GM21619 (cell line): ENCODE data around the gene NPHP4.

Experiments used
- ATAC-seq: cut with Tn5 transposase; IDR thresholded peaks from one replicate; pipeline ENCODE4 v1.9.1; 2021; ENCODE audit not compliant: unreplicated experiment

NPHP4 gene

DNA sequence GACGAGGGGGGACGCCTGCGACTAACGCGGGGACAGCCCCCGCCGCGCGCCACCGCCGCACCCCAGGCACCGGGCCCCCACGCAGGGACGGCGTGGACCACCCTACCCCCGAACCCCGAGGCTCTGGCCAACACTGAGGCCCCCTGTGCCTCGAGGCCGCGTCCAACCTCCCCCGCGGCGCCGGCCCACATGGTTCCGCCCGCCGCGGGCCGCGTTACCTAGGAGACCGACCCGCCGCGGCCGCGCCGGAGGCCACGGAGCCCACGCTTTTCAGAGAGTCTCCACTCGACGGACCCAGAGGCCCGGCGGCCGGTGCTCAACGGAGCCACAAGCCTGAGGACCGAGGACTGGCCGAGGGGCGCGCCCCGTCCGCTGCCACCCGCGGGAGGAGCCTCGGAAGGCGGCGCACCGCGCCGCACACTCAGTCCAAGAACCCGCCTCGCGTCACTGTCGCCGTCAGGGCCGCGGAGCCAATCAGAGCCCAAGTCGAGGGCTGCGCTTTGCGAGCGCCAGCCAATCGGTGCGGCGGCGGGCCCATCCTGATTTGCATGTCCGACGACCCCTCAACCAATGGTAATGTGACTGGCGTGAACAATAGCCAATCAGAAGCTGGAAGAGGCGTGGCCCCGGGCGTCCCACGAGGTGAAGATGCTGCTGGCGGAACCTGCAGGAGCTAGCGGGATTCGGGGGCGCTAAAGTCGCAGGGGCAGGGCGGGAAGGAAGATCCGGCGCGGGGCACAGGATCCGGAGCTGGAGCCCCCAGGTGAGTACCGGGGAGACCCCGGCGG is at the start of gene NPHP4:
Gene NPHP4 (minus strand): TSS at position 400 of the 788 bp plus-strand sequence. CDS start 6,136 bp downstream, outside the sequence.
- peak; percentile 89 for ATAC-seq

DNA sequence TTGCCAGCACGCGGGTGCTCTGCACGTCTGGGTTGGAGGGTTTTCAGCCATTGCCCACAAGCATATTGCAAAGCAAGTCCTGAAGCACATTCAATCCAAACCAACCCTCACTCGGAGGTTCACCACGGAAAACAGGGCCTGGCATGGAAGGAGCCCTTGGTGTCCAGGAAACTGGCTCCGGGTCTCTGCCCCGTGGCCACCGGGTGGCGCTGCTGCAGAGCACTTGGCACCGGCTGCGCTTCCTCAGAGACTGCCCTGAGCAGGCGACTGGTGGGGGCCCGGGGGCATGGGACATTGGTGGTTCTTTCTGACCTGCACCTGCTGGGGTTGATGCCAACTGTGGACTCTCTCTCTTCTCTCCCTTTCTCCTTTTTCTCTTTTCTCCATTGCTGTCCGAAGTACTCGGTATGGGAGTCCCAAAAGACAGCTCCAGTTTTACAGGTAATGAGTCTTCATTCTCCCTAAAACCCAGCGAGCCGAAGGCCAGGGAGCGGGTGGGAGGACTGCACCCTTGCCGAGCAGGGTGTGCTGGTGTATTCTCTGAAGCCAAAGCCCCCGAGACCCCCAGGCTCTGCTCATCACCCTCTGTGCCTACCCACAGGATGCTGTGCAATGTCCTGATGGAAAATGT is 49.3 kb upstream of the NPHP4 start:
- ATAC-seq = no peak

DNA sequence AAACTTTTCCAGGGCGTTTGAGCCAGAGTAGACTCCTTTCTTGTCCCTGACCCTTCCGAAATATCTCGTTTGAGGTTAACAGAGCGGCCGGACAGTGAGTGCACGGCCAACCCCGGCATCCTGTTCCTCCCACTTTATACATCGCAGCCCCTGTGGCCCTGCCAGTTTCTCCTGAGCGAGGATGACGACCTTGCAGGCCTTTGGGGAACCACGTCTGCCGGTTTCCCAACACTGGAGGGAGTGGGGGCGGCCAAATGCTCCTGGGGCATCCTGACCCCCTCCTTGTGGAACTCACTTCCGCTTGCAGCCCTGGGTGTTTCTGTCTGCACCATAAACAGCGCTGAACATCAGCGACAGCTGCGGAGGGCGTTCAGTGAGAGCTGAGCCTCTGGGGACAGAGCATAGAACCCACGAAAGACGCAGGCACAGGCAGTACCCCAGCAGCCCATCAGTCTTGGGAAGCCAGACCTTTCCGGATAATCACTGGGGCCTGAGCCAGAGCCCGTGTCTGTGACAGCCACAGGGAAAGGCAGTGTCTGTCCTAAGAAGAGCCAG is 48.7 kb upstream of the NPHP4 start:
- no peak for ATAC-seq

DNA sequence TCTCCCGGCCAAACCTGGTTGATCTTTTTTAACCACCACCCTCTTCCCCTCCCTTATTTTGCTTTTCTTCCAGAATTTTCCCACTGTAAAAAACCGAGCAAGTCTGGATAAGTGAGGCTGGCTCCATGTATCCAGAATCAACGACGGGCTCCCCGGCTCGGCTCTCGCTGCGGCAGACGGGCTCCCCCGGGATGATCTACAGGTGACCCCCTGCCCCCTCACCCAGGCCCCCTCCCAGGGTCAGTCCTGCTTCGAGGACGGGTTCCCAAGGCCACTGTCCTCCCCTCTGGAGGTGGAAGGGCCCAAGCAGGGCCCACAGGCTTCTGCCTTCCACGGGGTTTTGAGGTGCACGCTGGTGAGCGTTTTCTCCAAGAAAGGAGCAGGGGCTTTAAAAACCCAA is 48.2 kb upstream of the NPHP4 start:
- no peak for ATAC-seq

DNA sequence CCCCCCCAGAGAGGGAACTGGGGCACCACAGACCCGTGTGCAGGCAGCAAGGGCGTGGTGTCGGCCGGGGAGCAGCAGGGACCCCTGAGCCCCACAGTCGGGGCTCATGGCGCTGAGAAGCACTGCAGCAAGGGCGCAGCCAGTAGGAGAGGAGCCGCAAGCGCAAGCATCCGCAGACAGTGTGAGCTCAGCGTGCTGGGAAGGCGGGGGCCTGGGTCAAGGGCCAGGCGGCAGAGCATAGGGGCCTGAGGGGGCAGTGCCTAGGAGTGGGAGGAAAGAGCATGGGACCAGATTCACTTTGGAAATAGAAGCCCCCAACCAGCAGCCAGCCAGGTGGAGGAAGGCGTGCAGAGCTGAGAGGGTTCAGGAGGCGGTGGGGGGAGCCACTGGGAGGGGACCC is 46.8 kb upstream of the NPHP4 start:
- ATAC-seq = no peak

DNA sequence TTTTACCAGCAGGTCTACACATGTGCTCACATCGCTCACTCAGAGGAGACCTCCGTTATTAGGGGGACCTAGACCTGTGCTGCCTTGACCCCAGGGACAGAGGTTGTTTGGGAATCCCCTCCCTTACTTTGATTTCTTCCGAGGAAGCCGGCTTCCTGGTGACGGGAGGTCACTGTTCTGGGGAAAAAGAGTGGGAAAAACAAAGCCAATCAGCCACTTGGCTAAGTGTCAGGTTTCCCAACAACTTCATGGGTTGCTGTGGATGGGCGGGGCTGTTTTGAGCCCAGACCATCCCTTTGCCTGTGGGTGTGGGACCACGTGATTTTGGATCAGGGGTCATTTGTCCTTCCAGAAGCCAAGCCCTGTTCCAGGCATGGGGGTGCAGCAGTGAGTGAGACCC is 46.4 kb upstream of the NPHP4 start:
- ATAC-seq = no peak

DNA sequence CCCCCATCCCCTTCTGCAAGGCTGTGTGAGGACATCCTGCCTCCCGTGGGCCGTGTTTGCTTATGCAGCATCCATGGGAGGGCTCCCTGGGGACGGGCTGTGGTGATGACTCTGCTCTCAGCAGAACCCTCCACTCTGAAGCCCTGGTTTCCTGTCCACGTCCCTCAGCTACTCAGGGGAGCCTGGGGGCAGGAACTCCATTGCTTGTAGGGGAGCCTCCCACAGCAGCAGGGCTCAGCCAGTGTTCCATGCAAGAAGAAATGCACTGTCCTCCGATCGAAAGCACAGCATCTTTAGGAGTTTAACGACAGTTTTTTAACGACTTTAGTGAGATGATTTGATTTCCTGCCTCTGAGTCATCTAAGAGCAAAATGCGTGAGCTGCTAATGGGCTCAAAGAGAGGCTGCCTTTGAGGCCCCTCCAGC is 45.1 kb upstream of the NPHP4 start:
- peak; percentile 90 for ATAC-seq

DNA sequence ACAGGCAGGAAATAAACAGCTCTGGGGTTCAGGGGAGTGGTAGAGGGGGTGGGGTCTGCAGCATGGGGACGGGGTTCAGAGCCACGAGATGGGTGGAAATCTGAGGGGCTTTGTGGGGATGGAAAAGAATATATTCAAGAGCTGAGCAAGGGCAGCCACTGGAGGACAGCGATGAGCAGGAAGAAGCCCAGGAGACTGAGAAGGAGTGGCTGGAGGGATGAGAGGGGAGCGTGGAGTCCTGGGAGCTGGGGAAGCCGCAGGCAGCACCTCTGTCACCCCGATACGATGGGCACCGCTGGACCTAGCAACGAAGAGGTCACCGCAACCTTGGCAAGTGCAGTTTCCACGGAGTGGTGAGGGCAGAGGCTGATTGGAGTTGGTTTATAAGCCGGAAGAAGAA is 43.5 kb upstream of the NPHP4 start:
- no peak for ATAC-seq

DNA sequence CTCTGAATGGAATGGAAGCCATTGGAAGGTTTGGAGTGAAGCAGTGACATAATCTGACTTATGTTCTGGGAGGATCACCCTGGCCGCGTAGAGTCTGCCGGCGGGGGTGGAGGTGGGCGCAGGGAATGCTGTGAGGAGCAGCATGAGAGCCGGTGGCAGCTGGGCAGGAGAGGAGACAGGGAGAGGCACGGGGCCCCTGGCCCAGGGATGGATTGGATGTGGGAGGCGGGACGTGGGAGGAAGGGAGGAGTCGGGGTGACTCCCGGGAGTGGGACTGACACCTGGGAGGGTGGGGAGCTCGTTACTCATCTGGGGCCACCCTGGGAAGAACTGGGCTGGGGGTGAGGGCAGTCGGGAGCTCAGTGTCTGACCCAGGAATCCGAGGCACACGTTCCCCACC is 43.1 kb upstream of the NPHP4 start:
- no peak for ATAC-seq

DNA sequence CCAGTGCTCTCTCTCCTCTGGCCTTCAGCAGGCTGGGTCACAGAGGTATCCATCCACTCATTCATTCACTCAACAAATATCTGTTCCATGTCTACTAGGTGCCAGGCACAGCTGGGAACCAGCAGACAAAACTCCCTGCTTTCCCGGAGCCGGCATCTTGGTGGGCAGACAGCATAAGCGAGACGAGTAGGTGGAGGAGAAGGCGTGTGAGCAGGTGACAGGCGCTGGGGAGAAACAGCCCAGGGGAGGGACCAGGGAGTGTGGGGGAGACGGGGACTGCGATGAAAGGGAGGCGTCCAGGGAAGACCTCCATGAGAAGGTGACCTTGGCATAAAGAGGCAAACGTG is 42.5 kb upstream of the NPHP4 start:
- no peak for ATAC-seq

DNA sequence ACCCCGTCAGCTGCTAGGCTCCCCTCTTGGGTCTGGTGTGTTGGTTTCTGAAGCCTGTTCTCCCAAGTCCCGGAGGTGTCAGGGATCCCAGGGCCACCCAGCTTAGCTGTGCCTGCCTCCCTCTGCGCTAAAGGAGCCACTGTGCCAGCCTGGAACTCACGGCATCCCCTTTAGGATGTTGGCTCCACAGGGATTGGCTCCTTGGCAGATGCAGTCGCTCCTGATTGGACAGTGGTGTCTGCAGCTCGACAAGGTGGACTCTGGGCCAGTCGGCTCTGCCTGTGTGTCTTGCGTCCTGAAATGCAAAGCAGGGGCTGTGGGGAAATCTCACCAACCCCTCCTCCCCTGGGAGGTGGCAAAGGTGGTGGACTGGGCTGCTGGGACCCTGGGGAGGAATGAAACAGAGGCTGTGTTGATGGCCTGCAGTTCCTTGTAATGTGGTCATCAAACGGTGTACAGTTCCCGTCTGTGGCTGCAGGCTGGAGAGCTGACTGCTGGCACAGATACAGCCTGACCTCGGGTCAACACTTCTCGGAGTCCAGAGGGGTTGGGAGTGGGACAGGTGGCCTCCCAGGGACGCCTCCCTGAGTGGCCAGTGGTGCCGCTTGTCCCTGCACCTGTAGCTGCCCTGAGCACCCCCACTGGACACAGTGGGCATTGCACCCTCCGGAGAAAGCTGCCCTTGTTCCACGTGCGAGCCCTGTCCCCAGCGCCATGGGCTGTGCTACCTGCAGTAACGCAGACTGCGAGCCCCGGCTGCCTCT is 41.9 kb upstream of the NPHP4 start:
- no peak for ATAC-seq

DNA sequence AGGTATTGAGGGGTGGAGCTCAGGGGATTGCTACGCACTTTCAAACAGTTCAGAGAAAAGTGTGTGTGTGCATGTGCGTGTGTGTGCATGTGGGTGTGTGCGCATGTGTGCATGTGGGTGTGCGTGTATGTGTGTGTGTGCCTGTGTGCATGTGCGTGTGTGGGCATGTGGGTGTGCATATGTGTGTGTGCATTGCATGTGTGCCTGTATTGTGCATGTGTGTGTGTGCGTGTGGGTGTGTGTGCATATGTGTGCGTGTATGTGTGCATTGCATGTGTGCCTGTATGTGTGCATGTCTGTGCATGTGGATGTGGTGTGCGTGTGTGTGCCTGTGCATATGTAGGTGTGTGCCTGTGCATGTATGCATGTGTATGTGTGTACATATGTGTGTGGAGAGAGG is 40.9 kb upstream of the NPHP4 start:
- ATAC-seq = no peak

DNA sequence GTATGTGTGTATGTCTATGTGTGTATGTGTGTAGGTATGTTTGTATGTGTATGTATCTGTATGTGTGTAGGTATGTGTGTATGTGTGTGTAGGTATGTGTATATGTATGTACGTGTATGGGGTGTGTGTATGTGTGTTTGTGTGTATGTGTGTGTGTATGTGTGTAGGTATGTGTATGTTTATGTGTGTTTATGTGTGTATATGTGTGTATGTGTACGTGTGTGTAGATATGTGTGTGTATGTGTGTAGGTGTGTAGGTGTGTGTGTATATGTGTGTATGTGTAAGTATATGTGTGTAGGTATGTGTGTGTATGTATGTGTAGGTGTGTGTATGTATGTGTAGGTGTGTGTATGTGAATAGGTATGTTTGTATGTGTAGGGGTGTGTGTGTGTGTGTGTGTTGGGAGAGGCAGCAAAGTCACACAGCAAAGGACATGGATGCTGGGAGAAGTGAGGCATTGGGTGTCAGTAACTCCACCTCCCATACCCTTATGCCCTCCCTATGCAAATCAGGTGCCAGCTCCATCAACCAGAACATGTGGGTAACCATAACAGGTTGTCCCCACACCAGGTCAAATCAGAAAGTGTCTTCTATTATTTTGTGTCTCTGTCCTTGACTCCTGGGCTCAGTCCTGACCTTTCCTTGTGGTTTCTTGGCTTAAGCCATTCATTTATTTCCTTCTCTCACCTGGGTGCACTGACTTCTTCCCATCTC is 38.5 kb upstream of the NPHP4 start:
- ATAC-seq = no peak

DNA sequence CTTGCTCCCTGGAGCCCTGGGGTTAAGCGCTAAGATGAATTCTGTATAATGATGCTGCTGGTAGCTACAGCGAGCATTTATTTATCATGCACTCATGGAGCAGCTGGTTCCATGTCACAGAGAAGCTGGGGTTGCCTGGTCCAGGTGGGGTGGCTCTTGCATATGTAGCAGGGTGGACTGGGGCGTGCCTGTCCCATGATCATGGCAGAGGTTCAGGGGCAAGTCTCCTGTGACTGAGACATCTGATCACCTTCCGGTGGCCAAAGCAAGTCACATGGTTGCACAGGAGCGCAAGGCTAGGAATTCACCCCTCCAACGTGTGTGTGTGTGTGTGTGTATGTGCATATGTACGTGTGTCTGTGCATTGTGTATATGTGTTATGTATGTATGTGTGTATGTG is 37.9 kb upstream of the NPHP4 start:
- ATAC-seq = no peak

DNA sequence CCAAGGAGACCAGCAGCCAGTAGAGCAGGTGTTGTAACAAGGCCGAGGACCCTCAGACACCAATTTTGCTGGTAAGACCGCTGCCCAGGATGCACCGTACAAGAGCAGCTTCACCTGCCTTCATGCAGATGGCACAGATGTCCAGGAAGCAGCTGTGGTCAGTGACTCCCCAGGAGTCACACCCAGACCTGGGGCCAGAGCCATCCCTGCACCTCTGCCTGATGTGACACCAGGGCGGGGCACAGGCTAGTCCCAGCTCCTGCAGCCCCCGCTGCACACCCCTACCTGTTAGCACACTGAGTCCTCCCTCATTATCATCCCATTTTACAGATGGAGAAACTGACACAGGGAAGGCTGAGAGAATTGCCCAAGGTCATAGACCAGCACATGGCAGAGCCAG is 37.1 kb upstream of the NPHP4 start:
- ATAC-seq = no peak

DNA sequence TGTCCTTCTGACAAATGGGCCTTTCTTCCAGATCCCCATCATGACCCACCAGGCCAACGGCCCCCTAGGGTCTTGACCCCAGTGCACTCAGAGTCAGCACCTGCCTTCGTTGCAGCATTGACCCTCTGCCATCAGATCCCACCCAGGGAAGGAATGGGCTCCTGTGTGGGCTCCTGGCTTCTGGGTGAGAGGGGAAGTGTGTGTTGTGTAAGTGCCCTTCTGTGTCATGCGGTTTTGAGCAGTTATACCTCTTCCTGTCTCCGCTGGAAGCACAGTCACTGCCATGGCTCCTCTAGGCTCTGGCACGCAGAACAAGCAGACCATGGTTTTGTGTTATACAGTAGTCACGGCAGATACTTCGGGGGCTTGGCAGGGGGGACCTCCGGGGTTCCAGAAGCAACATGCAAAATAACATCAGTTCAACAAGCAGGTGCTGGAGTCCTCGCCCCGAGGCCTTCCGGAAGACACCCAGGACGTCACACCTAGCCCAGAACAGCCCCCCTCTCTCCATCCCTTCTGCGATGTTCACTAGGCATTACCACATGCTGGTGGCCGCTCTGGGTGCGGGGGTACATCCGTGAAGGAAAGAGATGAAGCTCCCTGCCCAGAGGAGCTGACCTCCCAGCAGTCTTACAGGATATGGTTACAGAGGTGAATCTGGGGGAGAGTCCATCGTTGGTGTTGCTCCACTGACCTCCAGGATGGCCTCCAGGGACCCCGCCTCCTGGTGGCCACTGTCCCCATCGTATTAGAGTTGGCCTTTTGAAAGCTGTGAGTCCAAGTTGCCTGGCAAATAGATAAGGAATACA is 36.0 kb upstream of the NPHP4 start:
- peak; percentile 38 for ATAC-seq

DNA sequence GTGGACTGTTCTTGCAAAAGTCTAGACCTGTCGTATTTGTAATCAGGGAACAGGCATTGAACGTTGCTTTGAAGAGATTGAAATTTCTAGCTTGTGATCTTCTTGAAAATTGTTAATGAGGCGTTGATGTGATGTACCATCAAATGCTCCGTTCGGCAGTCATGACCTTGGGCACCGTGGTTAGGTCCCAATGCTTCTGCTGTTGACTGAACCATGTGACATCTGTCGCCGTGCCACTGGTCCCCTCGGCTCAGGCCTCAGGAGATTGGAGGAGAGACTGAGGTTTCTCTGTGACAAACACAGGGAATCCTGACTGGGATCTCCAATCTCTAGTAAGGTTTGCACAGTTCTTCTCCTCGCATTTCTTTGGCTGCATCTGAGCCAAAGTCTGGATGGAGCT is 35.4 kb upstream of the NPHP4 start:
- no peak for ATAC-seq

DNA sequence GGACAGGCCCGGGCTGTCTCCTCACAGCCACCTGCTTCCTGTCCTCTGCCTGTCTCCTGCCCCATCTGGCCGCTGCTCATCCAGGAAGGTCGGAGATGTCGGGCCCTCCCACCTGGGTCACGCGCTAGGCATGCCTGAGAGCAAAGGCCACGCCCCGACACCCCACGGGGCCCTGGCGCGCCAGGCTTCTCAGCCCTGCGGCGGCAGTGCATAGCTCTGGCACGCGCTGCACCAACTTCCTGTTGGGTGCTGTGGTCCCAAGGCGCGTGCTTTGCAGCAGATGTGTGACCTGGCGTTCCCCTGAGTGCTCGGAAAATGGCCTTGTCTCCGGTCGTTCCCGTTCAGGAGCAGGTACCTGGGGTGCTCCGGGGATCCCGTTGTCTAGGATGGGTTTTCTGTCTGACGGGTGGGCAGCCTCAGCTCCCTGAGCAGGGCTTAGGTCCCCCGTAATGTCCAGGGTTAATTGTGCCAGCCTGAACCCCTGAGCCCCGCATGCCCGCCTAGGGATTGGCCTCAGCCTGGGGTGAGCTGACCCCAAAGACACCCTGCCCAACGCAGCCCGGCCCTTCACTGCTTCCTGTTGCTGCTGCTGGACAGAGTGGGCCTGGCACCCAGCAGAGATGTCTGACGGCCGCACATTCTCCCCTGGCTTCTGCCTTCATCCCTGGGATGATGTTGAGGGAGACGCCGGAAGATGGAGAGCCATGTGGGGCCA is 34.0 kb upstream of the NPHP4 start:
- ATAC-seq = peak; percentile 74

DNA sequence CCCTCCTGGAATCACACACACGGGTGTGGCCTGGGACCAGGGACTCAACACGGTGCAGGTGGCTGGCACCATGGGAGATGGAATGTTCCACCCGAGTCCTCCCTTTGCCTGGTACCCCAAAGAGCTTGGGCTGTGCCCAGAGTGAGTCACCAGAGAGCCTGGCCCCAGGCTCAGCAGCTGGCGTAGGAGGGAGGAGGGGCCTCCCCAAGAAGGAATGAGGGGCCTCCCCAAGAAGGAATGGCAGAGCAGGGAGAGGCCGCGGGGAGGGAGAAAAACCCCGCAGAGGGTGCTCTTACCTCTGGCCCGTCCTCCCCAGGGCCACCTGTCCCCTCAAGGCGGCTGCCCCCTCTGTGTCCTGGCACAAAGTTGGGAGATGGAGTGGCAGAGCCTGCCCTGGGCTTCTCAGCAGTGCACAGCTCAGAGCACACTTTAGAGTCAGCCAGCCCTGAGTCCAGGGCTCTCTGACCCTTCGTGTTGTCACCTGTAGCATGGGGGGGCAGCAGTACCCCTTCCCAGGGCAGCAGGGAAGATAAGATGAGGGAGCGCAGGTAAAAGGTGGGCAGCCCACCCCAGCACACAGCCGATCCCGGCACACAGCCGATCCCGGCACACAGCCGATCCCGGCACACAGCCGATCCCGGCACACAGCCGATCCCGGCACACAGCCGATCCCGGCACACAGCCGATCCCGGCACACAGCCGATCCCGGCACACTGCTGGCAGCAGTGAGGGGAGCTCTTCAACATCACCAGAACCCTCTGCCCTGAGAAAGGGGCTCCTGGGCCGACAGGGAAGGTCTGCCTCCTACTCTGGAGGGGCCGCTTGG is 33.3 kb upstream of the NPHP4 start:
- ATAC-seq = no peak
